Measurements from ENCODE around the gene IQGAP3. TPM values are rescaled to one million over a fixed set of nuclear protein-coding genes. Genes with fewer than 3 reads are reported as not detected.

Gene IQGAP3
- polyA plus RNA-seq, 1 experiment: 28.1 TPM

DNA sequence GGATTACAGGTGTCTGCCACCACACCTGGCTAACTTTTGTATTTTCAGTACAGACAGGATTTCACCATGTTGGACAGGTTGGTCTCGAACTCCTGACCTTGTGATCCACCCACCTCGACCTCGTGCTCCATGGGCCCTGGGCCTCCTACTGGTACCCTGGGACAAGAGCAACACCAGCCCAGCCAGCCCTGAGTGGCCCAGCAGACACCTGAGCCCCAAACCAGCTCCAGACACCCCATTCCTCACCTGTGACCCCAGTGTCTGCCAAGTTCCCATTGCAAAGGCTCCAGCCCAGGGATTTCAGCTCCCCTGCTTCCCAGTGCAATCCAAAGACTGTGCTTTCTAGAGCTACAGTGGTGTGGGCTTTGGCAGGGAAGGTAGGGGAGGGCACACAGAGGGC lies 86.4 kb downstream of the IQGAP3 start:
- H3K27me3 ChIP-seq (ENCODE audit: control insufficient read depth, insufficient read depth, low read length): no peaks in the 10 kb centered on the region
- peaks cover 18% of the 10 kb centered on the region for H3K36me3 ChIP-seq (ENCODE audit: control insufficient read depth, insufficient read depth, low read length)
- DNase-seq (ENCODE audit: low read depth): no peak
- no peak overlapping the region for H3K4me3 ChIP-seq (ENCODE audit: low read depth, low read length)
- TF ChIP-seq, protein P1, sequence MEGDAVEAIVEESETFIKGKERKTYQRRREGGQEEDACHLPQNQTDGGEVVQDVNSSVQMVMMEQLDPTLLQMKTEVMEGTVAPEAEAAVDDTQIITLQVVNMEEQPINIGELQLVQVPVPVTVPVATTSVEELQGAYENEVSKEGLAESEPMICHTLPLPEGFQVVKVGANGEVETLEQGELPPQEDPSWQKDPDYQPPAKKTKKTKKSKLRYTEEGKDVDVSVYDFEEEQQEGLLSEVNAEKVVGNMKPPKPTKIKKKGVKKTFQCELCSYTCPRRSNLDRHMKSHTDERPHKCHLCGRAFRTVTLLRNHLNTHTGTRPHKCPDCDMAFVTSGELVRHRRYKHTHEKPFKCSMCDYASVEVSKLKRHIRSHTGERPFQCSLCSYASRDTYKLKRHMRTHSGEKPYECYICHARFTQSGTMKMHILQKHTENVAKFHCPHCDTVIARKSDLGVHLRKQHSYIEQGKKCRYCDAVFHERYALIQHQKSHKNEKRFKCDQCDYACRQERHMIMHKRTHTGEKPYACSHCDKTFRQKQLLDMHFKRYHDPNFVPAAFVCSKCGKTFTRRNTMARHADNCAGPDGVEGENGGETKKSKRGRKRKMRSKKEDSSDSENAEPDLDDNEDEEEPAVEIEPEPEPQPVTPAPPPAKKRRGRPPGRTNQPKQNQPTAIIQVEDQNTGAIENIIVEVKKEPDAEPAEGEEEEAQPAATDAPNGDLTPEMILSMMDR (IDR thresholded peaks at IDR 0.05; ENCODE audit: insufficient read depth, low read depth, low read length): no peak
- CTCF ChIA-PET: no interaction called here
- POLR2A ChIA-PET: no interaction called here

DNA sequence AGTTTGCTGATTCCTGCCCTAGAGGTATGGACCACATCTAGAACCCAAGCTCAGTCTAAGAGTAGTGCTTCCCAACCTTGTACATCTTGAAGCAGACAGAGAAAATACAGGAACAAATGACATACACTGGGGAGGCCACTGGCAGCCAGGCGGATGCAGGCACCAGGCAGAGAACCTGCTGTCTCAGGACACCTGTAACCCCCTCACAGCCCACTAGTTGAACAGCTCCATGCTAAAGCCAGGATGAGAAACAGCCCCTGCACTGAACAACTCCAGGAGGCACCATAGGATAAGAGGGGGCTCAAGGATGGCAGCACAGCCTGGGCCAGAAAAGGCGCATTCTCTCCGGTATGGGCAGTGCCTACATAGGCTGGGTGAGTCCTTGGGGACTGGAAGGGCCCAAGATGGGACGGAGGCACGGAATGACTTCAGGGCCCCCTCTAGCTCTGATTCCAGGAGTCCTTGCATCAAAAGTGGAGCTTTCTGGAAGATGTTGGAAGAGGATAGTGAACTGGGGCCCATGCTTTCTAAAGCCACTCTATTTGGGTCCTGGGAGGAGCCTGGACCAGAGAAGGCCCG lies 87.8 kb downstream of the IQGAP3 start:
- no peak overlapping the region for H3K4me3 ChIP-seq (ENCODE audit: low read depth, low read length)
- no peaks in the 10 kb centered on the region for H3K27me3 ChIP-seq (ENCODE audit: control insufficient read depth, insufficient read depth, low read length)
- peaks cover 30% of the 10 kb centered on the region for H3K36me3 ChIP-seq (ENCODE audit: control insufficient read depth, insufficient read depth, low read length)
- ChIA-PET CTCF (interaction anchor here (0.9 to 1.3 kb wide), 2 partner anchors 27 to 124 kb away, joined by 4 to 7 read pairs; no protein-coding TSS in a partner anchor), POLR2A (interaction anchor here (0.6 kb wide), 1 partner anchor 125 kb away, joined by 3 read pairs; no protein-coding TSS in a partner anchor)
- TF ChIP-seq, protein P1 (IDR thresholded peaks at IDR 0.05; ENCODE audit: insufficient read depth, low read depth, low read length): no peak
- no peak for DNase-seq (ENCODE audit: low read depth)

DNA sequence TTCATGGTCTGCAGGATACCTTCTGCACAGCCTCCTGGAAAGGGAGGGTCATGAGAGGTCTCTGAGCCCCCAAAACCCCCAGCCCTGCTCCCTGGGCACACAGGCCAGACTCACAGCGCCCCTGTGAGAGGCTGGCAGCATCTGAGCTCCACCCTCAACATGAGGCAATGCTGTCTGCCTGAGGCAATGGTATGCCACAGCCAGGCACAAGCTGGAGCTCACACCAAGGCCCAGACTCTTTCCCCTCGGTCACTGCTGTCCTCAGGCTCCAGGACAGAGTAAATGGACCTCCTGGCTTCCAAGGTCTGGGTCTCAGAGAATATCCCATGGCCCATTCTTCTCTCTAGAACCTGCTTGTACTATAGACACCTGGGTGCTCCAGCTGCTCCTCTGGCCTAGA lies 89.0 kb downstream of the IQGAP3 start:
- no peak for DNase-seq (ENCODE audit: low read depth)
- Histone ChIP-seq H3K4me3 (ENCODE audit: low read depth, low read length) (no peak overlapping the region), H3K36me3 (ENCODE audit: control insufficient read depth, insufficient read depth, low read length) (peaks cover 37% of the 10 kb centered on the region), H3K27me3 (ENCODE audit: control insufficient read depth, insufficient read depth, low read length) (no peaks in the 10 kb centered on the region)
- TF ChIP-seq, protein P1 (IDR thresholded peaks at IDR 0.05; ENCODE audit: insufficient read depth, low read depth, low read length): no peak
- ChIA-PET POLR2A (no interaction called here), CTCF (interaction anchor here (1.2 kb wide), 1 partner anchor 19 kb away, joined by 3 read pairs; no protein-coding TSS in a partner anchor)

DNA sequence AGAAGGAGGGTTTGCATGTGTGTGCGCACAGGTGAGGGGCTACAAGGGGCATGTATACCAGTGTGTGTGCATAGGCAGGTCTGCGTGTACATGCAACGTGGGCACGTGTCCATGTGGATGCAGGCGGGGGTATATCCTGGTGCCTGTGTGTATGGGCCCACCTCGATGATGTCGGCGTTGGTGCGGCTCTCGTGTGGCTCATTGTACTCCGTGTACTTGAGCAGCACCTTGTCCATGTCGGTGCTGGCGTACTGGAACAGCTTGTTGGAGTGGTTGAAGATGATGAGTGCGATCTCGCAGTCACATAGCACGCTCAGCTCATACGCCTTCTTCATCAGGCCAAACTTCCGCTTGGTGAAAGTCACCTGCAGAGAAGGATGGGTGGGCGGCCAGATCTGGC lies 90.1 kb downstream of the IQGAP3 start:
- TF ChIP-seq, protein P1 (IDR thresholded peaks at IDR 0.05; ENCODE audit: insufficient read depth, low read depth, low read length): no peak
- DNase-seq (ENCODE audit: low read depth): no peak
- no peaks in the 10 kb centered on the region for H3K27me3 ChIP-seq (ENCODE audit: control insufficient read depth, insufficient read depth, low read length)
- H3K4me3 ChIP-seq (ENCODE audit: low read depth, low read length): no peak overlapping the region
- peaks cover 43% of the 10 kb centered on the region for H3K36me3 ChIP-seq (ENCODE audit: control insufficient read depth, insufficient read depth, low read length)
- CTCF ChIA-PET: interaction anchor here (0.6 to 2.3 kb wide), 4 partner anchors 9 to 233 kb away, joined by 3 to 31 read pairs (median 4); no protein-coding TSS in a partner anchor
- POLR2A ChIA-PET: no interaction called here

DNA sequence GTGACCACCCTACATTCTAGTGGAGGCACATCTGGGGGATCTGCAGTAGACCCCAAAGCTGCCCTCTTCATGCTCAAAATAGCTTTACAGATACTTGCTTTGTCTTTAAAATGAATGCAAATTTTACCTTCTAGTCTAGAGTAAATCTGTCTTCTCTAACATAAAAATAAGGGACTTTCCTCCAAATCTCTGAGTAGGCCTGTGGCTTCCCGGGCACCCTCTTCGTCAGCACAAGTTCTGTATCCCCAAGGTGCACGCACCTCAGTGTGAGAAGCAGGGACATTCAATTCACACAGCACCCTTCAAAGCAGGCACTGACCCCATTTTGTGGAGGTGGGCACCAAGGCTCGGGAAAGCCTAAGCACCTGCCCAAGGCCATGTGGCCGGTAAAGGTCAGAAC lies 90.8 kb downstream of the IQGAP3 start:
- POLR2A ChIA-PET: no interaction called here
- H3K4me3 ChIP-seq (ENCODE audit: low read depth, low read length): no peak overlapping the region
- CTCF ChIA-PET: interaction anchor here (0.6 to 2.3 kb wide), 14 partner anchors 10 to 142 kb away, joined by 3 to 31 read pairs (median 5); partner anchors contain the start of genes GPATCH4 and NAXE
- no peaks in the 10 kb centered on the region for H3K27me3 ChIP-seq (ENCODE audit: control insufficient read depth, insufficient read depth, low read length)
- peaks cover 48% of the 10 kb centered on the region for H3K36me3 ChIP-seq (ENCODE audit: control insufficient read depth, insufficient read depth, low read length)
- no peak for DNase-seq (ENCODE audit: low read depth)
- TF ChIP-seq, protein P1 (IDR thresholded peaks at IDR 0.05; ENCODE audit: insufficient read depth, low read depth, low read length): no peak
